Peyer's patch (tissue), 4 donors: ENCODE results near the gene RNU5D-1.

ENCODE experiments used
- POLR2A ChIP-seq, 2 donors: fragments of 450-650 bp; IDR thresholded peaks; one replicate each; pipeline ENCODE4 v1.5.1; 2017; ENCODE audit warnings: antibody characterized with exemption in 2 of 2, mild to moderate bottlenecking in 2 of 2, moderate library complexity in 2 of 2
- TF ChIP-seq, protein P1 (sequence below), 6 experiments: fragments of 450-650 bp in 4 of 6; fragments of 200-600 bp in 2 of 6; sonication (generic) in 1 of 6; IDR thresholded peaks; one replicate each; pipeline ENCODE4 v1.5.1; 2017 to 2019; ENCODE audit warnings: antibody characterized with exemption in 6 of 6, mild to moderate bottlenecking in 3 of 6, moderate library complexity in 1 of 6

- TF ChIP-seq POLR2A (IDR thresholded peaks at IDR 0.05): no peak
- TF ChIP-seq, protein P1, sequence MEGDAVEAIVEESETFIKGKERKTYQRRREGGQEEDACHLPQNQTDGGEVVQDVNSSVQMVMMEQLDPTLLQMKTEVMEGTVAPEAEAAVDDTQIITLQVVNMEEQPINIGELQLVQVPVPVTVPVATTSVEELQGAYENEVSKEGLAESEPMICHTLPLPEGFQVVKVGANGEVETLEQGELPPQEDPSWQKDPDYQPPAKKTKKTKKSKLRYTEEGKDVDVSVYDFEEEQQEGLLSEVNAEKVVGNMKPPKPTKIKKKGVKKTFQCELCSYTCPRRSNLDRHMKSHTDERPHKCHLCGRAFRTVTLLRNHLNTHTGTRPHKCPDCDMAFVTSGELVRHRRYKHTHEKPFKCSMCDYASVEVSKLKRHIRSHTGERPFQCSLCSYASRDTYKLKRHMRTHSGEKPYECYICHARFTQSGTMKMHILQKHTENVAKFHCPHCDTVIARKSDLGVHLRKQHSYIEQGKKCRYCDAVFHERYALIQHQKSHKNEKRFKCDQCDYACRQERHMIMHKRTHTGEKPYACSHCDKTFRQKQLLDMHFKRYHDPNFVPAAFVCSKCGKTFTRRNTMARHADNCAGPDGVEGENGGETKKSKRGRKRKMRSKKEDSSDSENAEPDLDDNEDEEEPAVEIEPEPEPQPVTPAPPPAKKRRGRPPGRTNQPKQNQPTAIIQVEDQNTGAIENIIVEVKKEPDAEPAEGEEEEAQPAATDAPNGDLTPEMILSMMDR (IDR thresholded peaks at IDR 0.05): no peak
These were observed 25.0 kb downstream of the RNU5D-1 start for GRCh38 chr1:44705938-44706337.
